ENCODE data around the gene MYO15A. TPM values are rescaled to one million over a fixed set of nuclear protein-coding genes. Genes with fewer than 3 reads are reported as not detected.
A peak's percentile ranks its signal among the peaks of the same experiment; 100 is the strongest.

Gene MYO15A
- 1.6 TPM for total RNA-seq (ENCODE audit: unreplicated experiment)
- long read RNA-seq, partial matches to known transcripts: 0 of 1 reads
- long read RNA-seq, other reads (novel, unspliced or antisense): 1 of 1 reads

GRCh38 chr17:18108401-18109312 is at the start of gene MYO15A:
MYO15A (plus strand) TSS chr17:18108756; CDS start chr17:18118801, 10,045 bp downstream.
- H3K4me3 Mint-ChIP-seq (ENCODE audit: unreplicated experiment): no peak within 1 kb of the TSS
- peaks cover 11% of the 10 kb centered on the region for H3K36me3 Mint-ChIP-seq (ENCODE audit: low read depth, unreplicated experiment)
- TF ChIP-seq, protein P1, sequence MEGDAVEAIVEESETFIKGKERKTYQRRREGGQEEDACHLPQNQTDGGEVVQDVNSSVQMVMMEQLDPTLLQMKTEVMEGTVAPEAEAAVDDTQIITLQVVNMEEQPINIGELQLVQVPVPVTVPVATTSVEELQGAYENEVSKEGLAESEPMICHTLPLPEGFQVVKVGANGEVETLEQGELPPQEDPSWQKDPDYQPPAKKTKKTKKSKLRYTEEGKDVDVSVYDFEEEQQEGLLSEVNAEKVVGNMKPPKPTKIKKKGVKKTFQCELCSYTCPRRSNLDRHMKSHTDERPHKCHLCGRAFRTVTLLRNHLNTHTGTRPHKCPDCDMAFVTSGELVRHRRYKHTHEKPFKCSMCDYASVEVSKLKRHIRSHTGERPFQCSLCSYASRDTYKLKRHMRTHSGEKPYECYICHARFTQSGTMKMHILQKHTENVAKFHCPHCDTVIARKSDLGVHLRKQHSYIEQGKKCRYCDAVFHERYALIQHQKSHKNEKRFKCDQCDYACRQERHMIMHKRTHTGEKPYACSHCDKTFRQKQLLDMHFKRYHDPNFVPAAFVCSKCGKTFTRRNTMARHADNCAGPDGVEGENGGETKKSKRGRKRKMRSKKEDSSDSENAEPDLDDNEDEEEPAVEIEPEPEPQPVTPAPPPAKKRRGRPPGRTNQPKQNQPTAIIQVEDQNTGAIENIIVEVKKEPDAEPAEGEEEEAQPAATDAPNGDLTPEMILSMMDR (IDR thresholded peaks at IDR 0.05; ENCODE audit: unreplicated experiment): no peak
- no peak for DNase-seq (ENCODE audit: low spot score)
- no peaks in the 10 kb centered on the region for H3K9me3 Mint-ChIP-seq (ENCODE audit: unreplicated experiment)
- no peak within 1 kb of the TSS for H3K27ac Mint-ChIP-seq (ENCODE audit: unreplicated experiment)
- peaks cover 9% of the 10 kb centered on the region for H3K27me3 Mint-ChIP-seq (ENCODE audit: unreplicated experiment)
- H3K4me1 Mint-ChIP-seq (ENCODE audit: unreplicated experiment): peaks cover 1% of the 10 kb centered on the region

DNA sequence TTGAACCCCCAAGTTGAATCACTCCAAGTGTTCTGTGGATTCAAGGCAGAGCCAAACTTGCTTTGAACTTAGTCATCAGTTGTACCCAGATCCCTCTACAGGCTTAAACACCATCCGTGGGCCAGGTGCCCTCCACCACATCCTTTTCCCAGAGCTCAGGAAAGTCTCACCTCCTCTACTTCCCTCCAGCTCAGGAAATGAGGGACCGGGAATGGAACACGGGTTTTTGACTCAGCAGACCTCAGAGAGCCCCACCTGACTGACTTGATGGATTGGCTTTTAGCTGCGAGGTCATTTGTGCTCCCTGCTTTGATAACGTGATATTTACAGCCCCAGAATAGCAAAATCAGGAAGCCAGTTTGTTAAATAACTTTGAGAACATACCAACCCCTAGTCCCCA is 49.3 kb upstream of the MYO15A start:
- Mint-ChIP-seq H3K4me1 (ENCODE audit: unreplicated experiment) (peaks cover 5% of the 10 kb centered on the region), H3K9me3 (ENCODE audit: unreplicated experiment) (no peaks in the 10 kb centered on the region), H3K27ac (ENCODE audit: unreplicated experiment) (peak overlapping the region; percentile 7), H3K4me3 (ENCODE audit: unreplicated experiment) (peak overlapping the region; percentile 26), H3K27me3 (ENCODE audit: unreplicated experiment) (no peaks in the 10 kb centered on the region), H3K36me3 (ENCODE audit: low read depth, unreplicated experiment) (peaks cover 25% of the 10 kb centered on the region)
- no peak for DNase-seq (ENCODE audit: low spot score)
- TF ChIP-seq, protein P1 (IDR thresholded peaks at IDR 0.05; ENCODE audit: unreplicated experiment): no peak

- Mint-ChIP-seq H3K4me3 (ENCODE audit: unreplicated experiment) (no peak overlapping the region), H3K9me3 (ENCODE audit: unreplicated experiment) (no peaks in the 10 kb centered on the region), H3K4me1 (ENCODE audit: unreplicated experiment) (peaks cover 16% of the 10 kb centered on the region), H3K27ac (ENCODE audit: unreplicated experiment) (no peak overlapping the region), H3K36me3 (ENCODE audit: low read depth, unreplicated experiment) (peaks cover 18% of the 10 kb centered on the region), H3K27me3 (ENCODE audit: unreplicated experiment) (no peaks in the 10 kb centered on the region)
- no peak for DNase-seq (ENCODE audit: low spot score)
- TF ChIP-seq, protein P1 (IDR thresholded peaks at IDR 0.05; ENCODE audit: unreplicated experiment): no peak
Observed at GRCh38 chr17:18064053-18064452, 44.5 kb upstream of the MYO15A start.

DNA sequence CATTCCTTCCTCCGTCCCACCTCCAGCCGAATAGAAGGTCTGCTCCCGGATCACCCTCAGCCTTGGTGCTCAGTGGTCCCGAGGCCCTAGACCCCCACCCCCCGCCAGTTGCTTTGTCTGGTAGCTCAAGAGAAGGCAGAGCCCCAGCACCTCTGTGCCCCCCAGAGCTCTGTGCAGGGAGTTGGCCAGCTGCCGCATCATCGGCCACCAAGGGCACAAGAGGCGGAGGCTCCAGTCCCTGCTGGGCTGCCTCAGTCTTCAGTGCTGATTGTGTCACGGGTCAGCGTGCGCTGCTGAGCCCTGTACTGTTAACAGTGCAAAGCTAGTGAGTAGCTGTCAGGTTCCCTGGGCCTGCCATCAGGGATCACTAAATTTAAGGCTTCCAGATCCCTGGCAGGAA is 43.0 kb upstream of the MYO15A start:
- Mint-ChIP-seq H3K27ac (ENCODE audit: unreplicated experiment) (no peak overlapping the region), H3K36me3 (ENCODE audit: low read depth, unreplicated experiment) (peaks cover 12% of the 10 kb centered on the region)

More for the DNA sequence above, 43.0 kb upstream of the MYO15A start:
- Mint-ChIP-seq H3K9me3 (ENCODE audit: unreplicated experiment) (no peaks in the 10 kb centered on the region), H3K4me1 (ENCODE audit: unreplicated experiment) (peaks cover 13% of the 10 kb centered on the region), H3K4me3 (ENCODE audit: unreplicated experiment) (no peak overlapping the region), H3K27me3 (ENCODE audit: unreplicated experiment) (no peaks in the 10 kb centered on the region)
- TF ChIP-seq, protein P1 (IDR thresholded peaks at IDR 0.05; ENCODE audit: unreplicated experiment): no peak
- DNase-seq (ENCODE audit: low spot score): no peak
